ENCODE data around the gene XKRX.

XKRX gene

DNA sequence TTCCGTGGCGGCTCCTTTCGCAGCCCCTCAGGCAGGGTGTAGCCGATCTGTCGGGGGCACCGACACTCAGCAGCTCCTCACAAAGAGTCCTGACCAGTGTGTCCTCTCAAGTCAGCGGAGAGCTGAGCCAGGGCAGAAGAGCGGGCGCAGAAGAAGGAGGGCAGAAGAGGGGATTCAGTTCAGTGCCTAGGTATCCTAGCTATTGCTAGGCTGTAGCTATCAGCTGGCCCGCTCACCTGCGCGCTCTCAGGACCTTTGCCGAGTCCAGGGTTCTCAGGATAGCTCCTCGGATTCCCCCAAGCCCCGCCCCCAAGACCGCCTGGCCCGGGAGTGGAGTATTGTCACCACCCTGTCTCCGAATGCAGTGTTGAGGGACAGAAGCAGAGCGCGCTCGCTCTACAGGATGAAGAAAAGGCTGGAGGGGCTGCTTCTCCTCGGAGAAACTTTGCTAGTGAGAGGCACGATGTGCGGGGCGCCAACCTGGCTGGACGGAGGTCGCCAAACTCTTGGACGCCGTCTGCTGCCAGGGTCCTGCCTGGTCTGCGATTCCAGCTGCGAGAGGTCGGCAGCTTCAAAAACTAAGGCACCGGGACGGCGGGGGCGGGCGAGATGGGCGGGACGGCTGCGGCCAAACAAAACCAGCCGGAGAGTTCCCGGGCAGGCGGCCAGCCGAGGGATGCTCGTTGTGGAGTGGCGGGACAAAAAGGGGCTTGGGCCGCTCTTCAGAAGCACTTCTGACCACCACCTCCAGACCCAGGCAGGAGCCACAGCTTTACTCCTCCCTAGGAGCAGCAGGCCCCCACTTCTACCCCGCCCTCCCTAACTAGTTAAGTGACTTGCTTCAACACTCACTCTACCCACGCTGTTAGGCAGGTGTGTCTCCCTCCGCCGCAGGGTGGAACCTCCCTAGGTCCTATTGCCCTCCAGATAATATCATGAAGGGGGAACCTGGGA is at the start of gene XKRX:
TSS of gene XKRX (minus strand) at position 258 of the 954 bp plus-strand sequence. CDS start 613 bp downstream, outside the sequence.
- DNase-seq, result peak; percentile 57

- DNase-seq, result no peak
These were observed 47.5 kb upstream of the XKRX start for GRCh38 chrX:100976211-100976610.

GRCh38 chrX:100975212-100975611 is 46.5 kb upstream of the XKRX start:
- DNase-seq, result no peak

GRCh38 chrX:100973411-100973810 is 44.7 kb upstream of the XKRX start:
- no peak for DNase-seq

DNA sequence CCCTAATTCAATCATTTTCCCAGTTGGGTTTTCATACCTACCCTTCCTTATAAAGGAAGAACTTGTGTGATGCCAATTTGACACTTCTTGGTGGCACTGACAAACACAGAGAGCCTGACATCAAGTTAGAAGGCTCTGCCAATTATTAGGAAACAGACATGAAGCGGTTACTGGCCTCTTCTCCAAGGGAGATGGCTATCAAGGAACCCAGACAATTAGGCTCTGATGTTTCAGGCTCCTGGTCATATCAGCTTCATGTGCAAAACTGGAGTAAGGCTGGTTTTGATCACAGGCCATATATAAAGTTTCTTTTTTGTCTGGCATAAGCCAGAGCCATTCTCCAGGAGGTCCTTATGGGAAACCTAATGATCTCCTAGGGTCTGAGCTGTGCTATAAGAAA is 41.2 kb upstream of the XKRX start:
- DNase-seq, result no peak

DNA sequence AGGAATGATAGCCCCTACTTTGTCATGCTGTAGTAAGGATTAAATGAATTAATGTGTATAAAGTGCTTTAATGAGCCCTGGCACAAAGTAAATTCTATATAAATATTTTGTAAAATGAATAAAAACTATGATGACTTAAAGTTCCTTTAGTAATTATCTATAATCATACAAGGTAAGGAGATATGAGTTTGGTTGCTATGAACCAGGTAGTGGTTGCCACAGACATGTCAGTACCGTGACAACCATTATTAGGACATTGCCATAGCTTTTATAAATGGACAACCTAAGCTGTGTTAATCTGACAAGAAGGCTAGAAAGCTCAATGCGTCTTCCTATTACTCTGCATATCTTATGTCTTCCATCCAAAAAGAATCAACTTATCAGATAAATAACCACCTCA is 40.7 kb upstream of the XKRX start, which contains the start of gene ARL13A:
TSS of gene ARL13A (plus strand) at position 301 of the 400 bp plus-strand sequence. CDS start 3,982 bp downstream, outside the sequence.
- no peak for DNase-seq

- no peak for DNase-seq
These were observed 35.6 kb upstream of the XKRX start for GRCh38 chrX:100964362-100964761.

- DNase-seq, result no peak
These were observed 34.1 kb upstream of the XKRX start for GRCh38 chrX:100962811-100963210.

- no peak for DNase-seq
These were observed 19.8 kb upstream of the XKRX start for GRCh38 chrX:100948557-100948956.

DNA sequence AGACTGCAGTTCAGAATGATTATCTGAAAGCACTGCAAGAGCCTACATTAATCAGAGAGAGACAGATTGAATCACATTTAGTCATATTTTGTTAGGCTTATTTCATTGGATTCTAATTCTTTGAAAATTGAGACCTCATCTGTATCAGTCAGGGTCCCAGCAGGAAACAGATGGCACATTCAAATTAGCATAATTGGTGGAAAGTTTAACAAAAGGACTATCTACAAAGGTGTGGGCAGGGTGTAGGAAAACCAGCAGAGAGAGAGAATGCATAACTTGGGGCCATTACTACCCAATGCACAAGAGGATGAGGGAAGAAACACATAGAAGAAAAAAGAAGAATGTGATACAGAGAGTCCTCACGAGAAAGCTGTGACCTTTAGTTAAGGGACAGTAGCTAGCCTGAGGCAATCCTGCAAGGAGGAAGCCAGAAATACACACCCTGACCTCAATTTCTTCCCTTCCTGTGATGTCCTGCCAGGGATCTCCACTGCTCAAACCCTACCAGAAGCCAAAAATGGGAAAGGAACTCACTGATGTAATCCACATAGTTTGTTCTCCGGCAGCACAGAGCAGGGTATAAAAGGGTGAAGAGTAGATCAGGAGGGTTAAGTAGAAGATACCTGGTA is 17.7 kb upstream of the XKRX start:
- no peak for DNase-seq

DNA sequence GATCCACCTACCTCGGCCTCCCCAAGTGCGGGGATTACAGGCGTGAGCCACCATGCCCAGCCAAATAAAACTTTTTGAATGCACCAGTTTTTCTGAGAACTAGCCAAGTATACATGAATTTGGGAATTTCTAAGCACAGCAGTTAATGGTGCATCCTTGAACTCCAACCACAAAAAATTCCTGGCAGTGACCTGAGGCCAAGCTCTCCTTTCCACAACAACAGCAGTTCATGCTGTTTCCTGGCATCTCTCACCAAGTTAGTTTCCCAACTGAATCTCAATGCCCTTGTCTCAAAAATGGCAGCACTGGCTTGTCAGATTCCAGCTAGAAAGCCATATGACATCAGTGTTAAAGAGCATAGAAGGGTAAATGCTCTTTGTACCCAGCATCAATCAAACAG is 15.9 kb upstream of the XKRX start:
- no peak for DNase-seq

- no peak for DNase-seq
These were observed 10.6 kb upstream of the XKRX start for GRCh38 chrX:100939333-100939732.

- DNase-seq, result no peak
These were observed 7.0 kb upstream of the XKRX start for GRCh38 chrX:100935767-100936166.

GRCh38 chrX:100931925-100932285 is 3.2 kb upstream of the XKRX start:
- DNase-seq, result no peak

- DNase-seq, result peak; percentile 24
These were observed 2.7 kb upstream of the XKRX start for GRCh38 chrX:100931218-100931924.

GRCh38 chrX:100926453-100926852 is 2.3 kb downstream of the XKRX start:
- no peak for DNase-seq

- no peak for DNase-seq
These were observed 4.3 kb downstream of the XKRX start for GRCh38 chrX:100924375-100924774.

DNA sequence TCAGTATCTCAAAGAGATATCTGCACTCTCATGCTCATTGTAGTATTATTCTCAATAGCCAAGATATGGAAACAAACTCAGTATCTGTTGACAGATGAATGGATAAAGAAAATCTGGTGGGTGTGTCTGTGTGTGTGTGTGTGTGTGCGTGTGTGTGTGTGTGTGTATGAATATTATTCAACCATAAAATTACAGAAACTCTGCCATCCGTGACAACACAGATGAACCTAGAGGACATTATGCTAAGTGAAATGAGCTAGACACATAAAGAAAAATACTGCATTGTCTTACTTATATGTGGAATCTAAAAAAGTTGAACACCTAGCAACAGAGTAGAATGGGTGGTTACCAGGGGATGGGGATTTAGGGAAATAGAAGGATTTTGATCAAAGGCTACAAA is 13.2 kb downstream of the XKRX start:
- no peak for DNase-seq

GRCh38 chrX:100913111-100913510 is 15.6 kb downstream of the XKRX start:
- DNase-seq, result no peak

GRCh38 chrX:100911731-100912130 is 17.0 kb downstream of the XKRX start:
- DNase-seq, result no peak

DNA sequence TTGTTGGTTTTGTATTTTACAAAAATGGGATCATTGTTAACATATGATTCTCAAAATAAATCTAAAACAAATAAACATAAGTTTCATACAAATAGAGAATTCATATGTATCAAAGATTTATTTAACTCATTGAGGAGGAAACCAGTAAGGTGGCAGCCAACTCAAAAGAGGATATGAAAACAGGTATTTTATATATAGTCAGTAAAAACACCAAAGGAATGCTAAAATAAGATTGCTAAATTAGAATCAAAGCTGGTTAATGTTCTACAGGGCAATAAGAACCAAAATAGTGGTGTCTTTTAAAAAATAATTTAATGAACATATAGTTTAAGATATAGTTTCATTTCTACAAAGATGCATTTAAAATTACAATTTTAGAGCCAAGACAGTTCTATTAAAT is 23.1 kb downstream of the XKRX start:
- no peak for DNase-seq

DNA sequence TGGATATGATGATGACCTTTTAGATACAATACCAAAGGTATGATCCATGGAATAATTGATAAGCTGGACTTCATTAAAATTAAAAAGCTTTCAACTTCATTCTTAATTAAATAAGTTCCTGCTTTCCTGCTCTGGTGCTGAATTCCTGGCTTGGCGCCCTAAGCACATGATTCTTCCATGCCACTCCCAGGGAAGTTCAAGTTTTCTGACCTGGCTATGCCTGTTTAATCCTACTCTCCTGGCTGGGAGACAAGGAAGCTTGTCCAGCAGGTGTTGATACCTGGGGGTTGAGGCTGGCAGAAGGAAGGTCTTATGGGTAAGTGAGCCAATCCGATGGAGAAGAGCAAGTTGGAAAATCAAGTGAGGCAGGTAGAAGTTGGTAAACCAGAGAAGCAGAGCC is 24.3 kb downstream of the XKRX start:
- DNase-seq, result no peak

- DNase-seq, result peak; percentile 11
These were observed 33.2 kb downstream of the XKRX start for GRCh38 chrX:100895365-100896075.
